ENCODE data around the gene CRY2. TPM values are rescaled to one million over a fixed set of nuclear protein-coding genes. Genes with fewer than 3 reads are reported as not detected.

CRY2 gene
- total and polyA plus RNA-seq, 2 of the 8 experiments (the other 6 are each of a cell fraction or from before 2014, with no cell fraction given) = 8.0 to 9.4 TPM

- no peak for TF ChIP-seq CHD7 (IDR thresholded peaks at IDR 0.05; ENCODE audit: insufficient replicate concordance, low read length)
- no peak for TF ChIP-seq BRCA1 (IDR thresholded peaks at IDR 0.05; ENCODE audit: low read depth, low read length)
- no peak for TF ChIP-seq CREB1 (IDR thresholded peaks at IDR 0.05)
- TF ChIP-seq SIN3A (conservative IDR thresholded peaks at IDR 0.05 in 1 of 2, IDR thresholded peaks at IDR 0.05 in 1 of 2; ENCODE audit: low read depth in 1 of 2, low read length in 2 of 2) = no peak
- no peak for TF ChIP-seq KDM5A (IDR thresholded peaks at IDR 0.05; ENCODE audit: low read length)
- no peak for TF ChIP-seq CHD1 (IDR thresholded peaks at IDR 0.05; ENCODE audit: low read depth, low read length)
- no peak for TF ChIP-seq JUND (IDR thresholded peaks at IDR 0.05; ENCODE audit: low read length)
- TF ChIP-seq SP1 (IDR thresholded peaks at IDR 0.05; ENCODE audit: low read depth, low read length) = no peak
Measured at GRCh38 chr11:45851228-45851627, 4.0 kb downstream of the CRY2 start (continued).

All from H1 (cell line).